H9 (cell line): ENCODE measurements around the gene DUSP23. TPM values are rescaled to one million over a fixed set of nuclear protein-coding genes. Genes with fewer than 3 reads are reported as not detected.

Source experiments
- DNase-seq: peaks from one replicate; pipeline ENCODE4 v3.0.0-alpha.2; 2017
- H2AFZ ChIP-seq: one replicate; pipeline ENCODE4 v1.6.1; 2013; ENCODE audit warnings: mild to moderate bottlenecking, low read length, control low read depth, moderate library complexity
- H2AK5ac ChIP-seq: 2 replicates; pipeline ENCODE4 v1.6.1; 2013; ENCODE audit warnings: low read length, control low read depth, mixed read lengths; ENCODE audit not compliant: insufficient read length
- H2BK120ac ChIP-seq: one replicate; pipeline ENCODE4 v1.6.1; 2013; ENCODE audit warnings: low read depth, mild to moderate bottlenecking, low read length, control low read depth, inconsistent platforms; ENCODE audit not compliant: poor library complexity, severe bottlenecking
- H2BK12ac ChIP-seq: 2 replicates; pipeline ENCODE4 v1.6.1; 2013; ENCODE audit warnings: low read length, control low read depth, mixed read lengths, low read depth; ENCODE audit not compliant: insufficient read length
- H2BK15ac ChIP-seq: 2 replicates; pipeline ENCODE4 v1.6.1; 2013; ENCODE audit warnings: low read depth, low read length, control low read depth
- H2BK20ac ChIP-seq: one replicate; pipeline ENCODE4 v1.6.1; 2013; ENCODE audit warnings: low read depth, mild to moderate bottlenecking, low read length, control low read depth, inconsistent platforms; ENCODE audit not compliant: poor library complexity, severe bottlenecking
- H2BK5ac ChIP-seq: 2 replicates; pipeline ENCODE4 v1.6.1; 2013; ENCODE audit warnings: low read length, control low read depth, mixed read lengths; ENCODE audit not compliant: insufficient read length
- H3K14ac ChIP-seq: 2 replicates; pipeline ENCODE4 v1.6.1; 2013; ENCODE audit warnings: low read length, control low read depth; ENCODE audit not compliant: insufficient read depth
- H3K18ac ChIP-seq: 2 replicates; pipeline ENCODE4 v1.6.1; 2013; ENCODE audit warnings: low read depth, mild to moderate bottlenecking, mixed read lengths, low read length, control low read depth; ENCODE audit not compliant: insufficient read length
- H3K23ac ChIP-seq: 2 replicates; pipeline ENCODE4 v1.6.1; 2013; ENCODE audit warnings: low read length, control low read depth, mixed read lengths, low read depth; ENCODE audit not compliant: insufficient read length
- H3K23me2 ChIP-seq: 2 replicates; pipeline ENCODE4 v1.6.1; 2013; ENCODE audit warnings: low read depth, mild to moderate bottlenecking, mixed read lengths, low read length, control low read depth; ENCODE audit not compliant: insufficient read length, poor library complexity, severe bottlenecking
- H3K27ac ChIP-seq: 2 replicates; pipeline ENCODE4 v1.5.1; 2013; ENCODE audit warnings: low read length, control low read depth, mixed read lengths, low read depth; ENCODE audit not compliant: insufficient read length
- H3K27me3 ChIP-seq: 2 replicates; pipeline ENCODE4 v1.6.1; 2013; ENCODE audit warnings: low read length, control low read depth, inconsistent platforms; ENCODE audit not compliant: insufficient read depth
- H3K4ac ChIP-seq: 2 replicates; pipeline ENCODE4 v1.6.1; 2013; ENCODE audit warnings: low read depth, mild to moderate bottlenecking, control low read depth, inconsistent platforms, low read length, moderate library complexity
- H3K4me1 ChIP-seq: 2 replicates; pipeline ENCODE4 v1.6.1; 2013; ENCODE audit warnings: low read length, control low read depth, inconsistent platforms; ENCODE audit not compliant: insufficient read depth
- H3K4me2 ChIP-seq: 2 replicates; pipeline ENCODE4 v1.6.1; 2013; ENCODE audit warnings: low read length, control low read depth, mixed read lengths; ENCODE audit not compliant: insufficient read length, insufficient read depth
- H3K56ac ChIP-seq: 2 replicates; pipeline ENCODE4 v1.6.1; 2013; ENCODE audit warnings: low read depth, mild to moderate bottlenecking, mixed read lengths, low read length, control low read depth; ENCODE audit not compliant: insufficient read length
- H3K79me1 ChIP-seq: 2 replicates; pipeline ENCODE4 v1.6.1; 2013; ENCODE audit warnings: low read depth, mild to moderate bottlenecking, moderate library complexity, low read length, control low read depth, inconsistent platforms; ENCODE audit not compliant: insufficient read depth, poor library complexity, severe bottlenecking
- H3K79me2 ChIP-seq: 2 replicates; pipeline ENCODE4 v1.6.1; 2013; ENCODE audit warnings: low read length, control low read depth, inconsistent platforms; ENCODE audit not compliant: insufficient read depth
- H3K9ac ChIP-seq: 2 replicates; pipeline ENCODE4 v1.6.1; 2013; ENCODE audit warnings: low read length, control low read depth, mixed read lengths; ENCODE audit not compliant: insufficient read length; ENCODE audit errors: extremely low read depth
- H3K9me3 ChIP-seq: one replicate; pipeline ENCODE4 v1.6.1; 2013; ENCODE audit warnings: low read depth, low read length, inconsistent platforms; ENCODE audit not compliant: control insufficient read depth
- H3T11ph ChIP-seq: one replicate; pipeline ENCODE4 v1.6.1; 2013; ENCODE audit warnings: mild to moderate bottlenecking, low read length, control low read depth, inconsistent platforms
- H4K20me1 ChIP-seq: one replicate; pipeline ENCODE4 v1.6.1; 2013; ENCODE audit not compliant: control insufficient read depth, insufficient read length, insufficient read depth
- H4K5ac ChIP-seq: 2 replicates; pipeline ENCODE4 v1.6.1; 2013; ENCODE audit warnings: low read depth, mild to moderate bottlenecking, mixed read lengths, low read length, control low read depth; ENCODE audit not compliant: insufficient read length
- H4K8ac ChIP-seq: replicated peaks from 2 replicates; pipeline ENCODE4 v1.6.1; 2013; ENCODE audit warnings: low read length, control low read depth, mixed read lengths, low read depth; ENCODE audit not compliant: insufficient read length
- H4K91ac ChIP-seq: 2 replicates; pipeline ENCODE4 v1.6.1; 2013; ENCODE audit warnings: low read depth, mild to moderate bottlenecking, moderate library complexity, mixed read lengths, low read length, control low read depth; ENCODE audit not compliant: insufficient read length
- H3K27ac Mint-ChIP-seq, 3 experiments: 2 replicates in 2 of 3; 3 replicates in 1 of 3; pipeline ENCODE4 v1.8.0; 2020 to 2021; ENCODE audit warnings: mixed read lengths in 3 of 3, mild to moderate bottlenecking in 1 of 3, moderate library complexity in 1 of 3
- H3K27me3 Mint-ChIP-seq: 2 replicates; pipeline ENCODE4 v1.8.0; 2021; ENCODE audit warnings: low read depth, mild to moderate bottlenecking, moderate library complexity, mixed read lengths
- H3K36me3 Mint-ChIP-seq, 3 experiments: 2 replicates in 2 of 3; 3 replicates in 1 of 3; pipeline ENCODE4 v1.8.0; 2020 to 2021; ENCODE audit warnings: low read depth in 3 of 3, mixed read lengths in 3 of 3; ENCODE audit not compliant: insufficient read depth in 1 of 3
- H3K4me1 Mint-ChIP-seq, 2 experiments: 2 replicates each; pipeline ENCODE4 v1.8.0; 2020; ENCODE audit warnings: mixed read lengths in 2 of 2
- H3K4me3 Mint-ChIP-seq, 2 experiments: 2 replicates in 1 of 2; 3 replicates in 1 of 2; pipeline ENCODE4 v1.8.0; 2020 to 2021; ENCODE audit warnings: mild to moderate bottlenecking in 2 of 2, mixed read lengths in 2 of 2, moderate library complexity in 1 of 2
- H3K9me3 Mint-ChIP-seq, 2 experiments: 2 replicates in 1 of 2; 3 replicates in 1 of 2; pipeline ENCODE4 v1.8.0; 2020; ENCODE audit warnings: mild to moderate bottlenecking in 2 of 2, mixed read lengths in 2 of 2, moderate library complexity in 1 of 2
- WGBS: extraction: QIAGEN DNeasy Blood & Tissue Kit; methylation state at CpG from one replicate; pipeline ENCODE4 v1.1.7; 2013; ENCODE audit warnings: missing lambda C conversion rate, low lambda C conversion rate, mixed read lengths; ENCODE audit not compliant: insufficient read length; ENCODE audit errors: extremely low coverage; 5-methylcytosine and 5-hydroxymethylcytosine counted together
- total RNA-seq: library from RNA; stranded (reverse); gene quantifications from 2 replicates; pipeline ENCODE4 v1.2.1, GENCODE V29; 2021
- TF ChIP-seq, protein P1 (sequence below): fragments of 200-600 bp; sonication (generic); conservative IDR thresholded peaks from 3 replicates; pipeline ENCODE4 v1.8.0; 2021; ENCODE audit warnings: antibody characterized with exemption, mild to moderate bottlenecking

The DUSP23 gene
- total RNA-seq, 1 experiment from 2014 or later: 25.0 TPM

DNA sequence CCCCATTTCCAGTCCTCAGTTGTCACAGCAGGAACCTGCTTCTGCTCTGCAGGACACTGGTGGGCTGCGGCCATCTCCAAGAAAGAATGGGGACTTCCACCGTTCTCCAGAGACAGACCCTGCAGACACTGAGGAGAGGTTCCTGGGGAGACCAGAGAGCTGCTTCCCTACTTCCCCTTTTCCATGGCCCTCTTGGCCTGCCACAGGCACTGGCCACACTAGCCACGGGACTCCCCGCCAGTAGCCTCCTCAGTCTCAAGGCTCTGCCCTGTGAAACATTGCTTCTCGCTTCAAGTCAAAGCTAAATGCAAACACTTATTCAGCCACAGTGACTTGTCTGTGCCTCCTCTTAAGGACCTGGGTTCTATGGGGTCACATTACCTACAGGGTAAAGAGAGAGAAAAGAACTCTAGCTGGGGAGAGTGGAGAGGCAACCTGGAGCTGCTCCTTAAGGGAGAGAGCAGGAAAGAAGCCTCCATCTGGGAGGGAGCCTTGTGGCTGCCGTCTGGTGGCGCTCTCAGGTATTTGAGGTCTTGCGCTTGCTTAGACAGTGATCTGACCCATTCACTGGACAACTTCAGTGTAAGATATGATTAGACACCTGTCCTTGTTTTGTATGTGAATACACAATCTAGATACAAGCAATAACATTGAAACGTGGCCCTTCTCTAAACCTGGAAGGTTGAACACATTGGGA lies 40.6 kb downstream of the DUSP23 start:
- Histone ChIP-seq H2BK12ac (no peak overlapping the region), H3K14ac (no peak overlapping the region), H4K91ac (no peak overlapping the region), H3K27me3 (no peaks in the 10 kb centered on the region), H3K79me2 (no peaks in the 10 kb centered on the region), H2BK5ac (no peak overlapping the region), H3K9me3 (no peaks in the 10 kb centered on the region), H3K4me1 (peaks cover 2% of the 10 kb centered on the region; the same call in 1 of the 2 replicates), H2AFZ (no peak overlapping the region), H2AK5ac (no peak overlapping the region), H3K23me2 (no peaks in the 10 kb centered on the region), H3K27ac (no peak overlapping the region), H3K23ac (no peak overlapping the region), H3K18ac (no peak overlapping the region), H4K5ac (no peak overlapping the region), H3K4ac (no peak overlapping the region), H3K56ac (no peak overlapping the region), H3K9ac (no peak overlapping the region), H4K20me1 (no peaks in the 10 kb centered on the region), H2BK15ac (no peak overlapping the region), H3T11ph (no peak overlapping the region), H3K79me1 (no peaks in the 10 kb centered on the region), H2BK20ac (no peak overlapping the region), H4K8ac (no peak overlapping the region), H2BK120ac (no peak overlapping the region), H3K4me2 (no peak overlapping the region)
- no peak overlapping the region for H3K27ac Mint-ChIP-seq
- no peaks in the 10 kb centered on the region for H3K9me3 Mint-ChIP-seq
- WGBS: no CpG with 5 or more reads among the region's 9 CpGs
- TF ChIP-seq, protein P1, sequence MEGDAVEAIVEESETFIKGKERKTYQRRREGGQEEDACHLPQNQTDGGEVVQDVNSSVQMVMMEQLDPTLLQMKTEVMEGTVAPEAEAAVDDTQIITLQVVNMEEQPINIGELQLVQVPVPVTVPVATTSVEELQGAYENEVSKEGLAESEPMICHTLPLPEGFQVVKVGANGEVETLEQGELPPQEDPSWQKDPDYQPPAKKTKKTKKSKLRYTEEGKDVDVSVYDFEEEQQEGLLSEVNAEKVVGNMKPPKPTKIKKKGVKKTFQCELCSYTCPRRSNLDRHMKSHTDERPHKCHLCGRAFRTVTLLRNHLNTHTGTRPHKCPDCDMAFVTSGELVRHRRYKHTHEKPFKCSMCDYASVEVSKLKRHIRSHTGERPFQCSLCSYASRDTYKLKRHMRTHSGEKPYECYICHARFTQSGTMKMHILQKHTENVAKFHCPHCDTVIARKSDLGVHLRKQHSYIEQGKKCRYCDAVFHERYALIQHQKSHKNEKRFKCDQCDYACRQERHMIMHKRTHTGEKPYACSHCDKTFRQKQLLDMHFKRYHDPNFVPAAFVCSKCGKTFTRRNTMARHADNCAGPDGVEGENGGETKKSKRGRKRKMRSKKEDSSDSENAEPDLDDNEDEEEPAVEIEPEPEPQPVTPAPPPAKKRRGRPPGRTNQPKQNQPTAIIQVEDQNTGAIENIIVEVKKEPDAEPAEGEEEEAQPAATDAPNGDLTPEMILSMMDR: peak; percentile 52
- H3K4me1 Mint-ChIP-seq: peaks cover 12 to 18% of the 10 kb centered on the region in 2 experiments
- no peak overlapping the region for H3K4me3 Mint-ChIP-seq
- peak; percentile 56 for DNase-seq
- H3K27me3 Mint-ChIP-seq: peaks cover 28% of the 10 kb centered on the region
- H3K36me3 Mint-ChIP-seq: no peaks in the 10 kb centered on the region
